IMR-90 (cell line): ENCODE results near the gene TOM1L1. TPM values are rescaled to one million over a fixed set of nuclear protein-coding genes. Genes with fewer than 3 reads are reported as not detected.

Source experiments
- ATAC-seq: fragments of 200-7000 bp; cut with Tn5 transposase; 2 replicates; pipeline ENCODE4 v1.9.1; 2020; ENCODE audit warnings: low read depth, mild to moderate bottlenecking, moderate library complexity
- BruUV-seq: library from RNA; stranded (reverse); fragments of 400-500 nt; replicated peaks from 2 replicates; lab custom pipeline; 2021; lab: Mats Ljungman, UMichigan
- CTCF ChIA-PET: fragments of 300-600 bp; formaldehyde crosslinking; extraction: SDS; loops from one replicate; lab custom pipeline; 2021; ENCODE audit warnings: antibody characterized with exemption; lab: Yijun Ruan, JAX
- POLR2A ChIA-PET: fragments of 300-600 bp; sonication (Branson Sonifier 250); formaldehyde crosslinking; loops from one replicate; lab custom pipeline; 2022; ENCODE audit warnings: antibody characterized with exemption; ENCODE audit not compliant: unreplicated experiment; lab: Charles Lee
- DNase-seq: peaks from one replicate; pipeline ENCODE4 v3.0.0; 2013
- H2AFZ ChIP-seq: replicated peaks from 2 replicates; pipeline ENCODE3; 2013; ENCODE audit warnings: low read length, mild to moderate bottlenecking; ENCODE audit not compliant: poor library complexity
- H2AK5ac ChIP-seq: 2 replicates; pipeline ENCODE4 v1.6.1; 2013; ENCODE audit warnings: low read depth, low read length, inconsistent platforms
- H2AK9ac ChIP-seq: replicated peaks from 2 replicates; pipeline ENCODE3; 2013; ENCODE audit warnings: mild to moderate bottlenecking, low read depth, low read length, moderate library complexity; ENCODE audit not compliant: poor library complexity
- H2BK120ac ChIP-seq: 2 replicates; pipeline ENCODE4 v1.6.1; 2013; ENCODE audit warnings: low read depth, low read length, inconsistent platforms
- H2BK15ac ChIP-seq: 3 replicates; pipeline ENCODE4 v1.6.1; 2013; ENCODE audit warnings: low read depth, low read length, inconsistent platforms
- H2BK20ac ChIP-seq: 2 replicates; pipeline ENCODE4 v1.6.1; 2013; ENCODE audit warnings: low read depth, mild to moderate bottlenecking, inconsistent platforms, low read length, moderate library complexity
- H2BK5ac ChIP-seq: 2 replicates; pipeline ENCODE4 v1.6.1; 2013; ENCODE audit warnings: mild to moderate bottlenecking, low read depth, low read length, inconsistent platforms; ENCODE audit not compliant: poor library complexity, severe bottlenecking
- H3K14ac ChIP-seq: replicated peaks from 2 replicates; pipeline ENCODE4 v1.6.1; 2013; ENCODE audit warnings: low read depth, low read length, inconsistent platforms
- H3K18ac ChIP-seq: 2 replicates; pipeline ENCODE4 v1.6.1; 2013; ENCODE audit warnings: low read depth, low read length, control low read depth
- H3K23ac ChIP-seq: 2 replicates; pipeline ENCODE4 v1.6.1; 2013; ENCODE audit warnings: low read depth, low read length, inconsistent platforms
- H3K27ac ChIP-seq: 2 replicates; pipeline ENCODE4 v1.5.1; 2013; ENCODE audit warnings: mild to moderate bottlenecking, control low read depth, low read length; ENCODE audit not compliant: insufficient read depth
- H3K27me3 ChIP-seq: 2 replicates; pipeline ENCODE4 v1.6.1; 2013; ENCODE audit warnings: low read length; ENCODE audit not compliant: control insufficient read depth, insufficient read depth
- H3K36me3 ChIP-seq: 2 replicates; pipeline ENCODE4 v1.6.1; 2013; ENCODE audit warnings: low read length, mixed read lengths; ENCODE audit not compliant: control insufficient read depth, insufficient read depth
- H3K4ac ChIP-seq: 2 replicates; pipeline ENCODE4 v1.6.1; 2013; ENCODE audit warnings: low read depth, low read length, inconsistent platforms
- H3K4me1 ChIP-seq: 2 replicates; pipeline ENCODE4 v1.6.1; 2013; ENCODE audit warnings: low read length, mixed read lengths; ENCODE audit not compliant: control insufficient read depth, insufficient read depth
- H3K4me2 ChIP-seq: 2 replicates; pipeline ENCODE4 v1.6.1; 2013; ENCODE audit warnings: low read depth, mild to moderate bottlenecking, control low read depth, low read length, moderate library complexity
- H3K4me3 ChIP-seq: 2 replicates; pipeline ENCODE4 v1.5.1; 2013; ENCODE audit warnings: low read depth, mild to moderate bottlenecking, control low read depth, low read length, moderate library complexity; ENCODE audit not compliant: insufficient read depth
- H3K56ac ChIP-seq: 2 replicates; pipeline ENCODE4 v1.6.1; 2013; ENCODE audit warnings: low read length, inconsistent platforms; ENCODE audit not compliant: insufficient read depth; ENCODE audit errors: extremely low read depth
- H3K79me1 ChIP-seq, 2 experiments: 2 replicates each; pipeline ENCODE4 v1.6.1; 2013; ENCODE audit warnings: low read length in 2 of 2, inconsistent platforms in 1 of 2, low read depth in 1 of 2
- H3K9ac ChIP-seq: 2 replicates; pipeline ENCODE4 v1.6.1; 2013; ENCODE audit warnings: low read depth, low read length, control low read depth
- H3K9me1 ChIP-seq: 2 replicates; pipeline ENCODE4 v1.6.1; 2013; ENCODE audit warnings: low read length, inconsistent platforms; ENCODE audit not compliant: insufficient read depth
- H3K9me3 ChIP-seq: 2 replicates; pipeline ENCODE4 v1.6.1; 2013; ENCODE audit warnings: low read length; ENCODE audit not compliant: control insufficient read depth, insufficient read depth
- H4K20me1 ChIP-seq: 2 replicates; pipeline ENCODE4 v1.6.1; 2013; ENCODE audit warnings: low read length, inconsistent platforms; ENCODE audit not compliant: insufficient read depth
- H4K5ac ChIP-seq: 2 replicates; pipeline ENCODE4 v1.6.1; 2013; ENCODE audit warnings: mild to moderate bottlenecking, low read depth, low read length, control low read depth
- H4K8ac ChIP-seq, 2 experiments: 2 replicates each; pipeline ENCODE4 v1.6.1; 2013; ENCODE audit warnings: low read depth in 2 of 2, low read length in 2 of 2, control low read depth in 1 of 2, inconsistent platforms in 1 of 2
- H4K91ac ChIP-seq: 2 replicates; pipeline ENCODE4 v1.6.1; 2013; ENCODE audit warnings: low read depth, low read length, inconsistent platforms; ENCODE audit not compliant: insufficient read depth
- BHLHE40 ChIP-seq: fragments of 150-350 bp; IDR thresholded peaks from 2 replicates; pipeline ENCODE4 v1.6.1; 2016; ENCODE audit warnings: mild to moderate bottlenecking, low read depth, low read length
- CHD1 ChIP-seq: IDR thresholded peaks from 2 replicates; pipeline ENCODE4 v1.6.1; 2012; ENCODE audit warnings: low read depth, low read length, improper control_type of control experiment
- ELK1 ChIP-seq: fragments of 150-350 bp; IDR thresholded peaks from 2 replicates; pipeline ENCODE4 v1.6.1; 2016; ENCODE audit warnings: low read depth, mild to moderate bottlenecking, low read length, moderate library complexity, borderline replicate concordance
- FOS ChIP-seq: fragments of 150-350 bp; IDR thresholded peaks from 2 replicates; pipeline ENCODE4 v1.6.1; 2016; ENCODE audit warnings: low read depth, low read length
- MAZ ChIP-seq: IDR thresholded peaks from 2 replicates; pipeline ENCODE4 v1.6.1; 2012; ENCODE audit warnings: low read depth, mild to moderate bottlenecking, low read length, improper control_type of control experiment, moderate library complexity, borderline replicate concordance
- RCOR1 ChIP-seq: IDR thresholded peaks from 2 replicates; pipeline ENCODE4 v1.6.1; 2012; ENCODE audit warnings: mild to moderate bottlenecking, low read length, improper control_type of control experiment; ENCODE audit not compliant: insufficient replicate concordance
- SMC3 ChIP-seq: fragments of 150-350 bp; IDR thresholded peaks from 2 replicates; pipeline ENCODE4 v1.6.1; 2016; ENCODE audit warnings: low read depth, mild to moderate bottlenecking, antibody characterized with exemption, low read length, moderate library complexity
- dilution Hi-C: fragments of 300-500 bp; cut with HindIII; formaldehyde crosslinking; loops from one replicate; pipeline ENCODE4 v1.14.3; 2018; ENCODE audit warnings: low sequenced_read_pairs; ENCODE audit not compliant: unreplicated experiment
- in situ Hi-C: fragments of 300-500 bp; cut with MboI; formaldehyde crosslinking; loops from 3 replicates; pipeline ENCODE4 v1.14.3; 2019; ENCODE audit warnings: low sequenced_read_pairs, inconsistent platforms, mixed read lengths
- intact Hi-C: fragments of 100-400 bp; cut with micrococcal nuclease; formaldehyde crosslinking; loops from 2 replicates; pipeline ENCODE4 v1.10.0; 2022
- polyA plus RNA-seq, 3 experiments: library from polyadenylated mRNA; depleted of rRNA; stranded (reverse); fragments of >200 nt; gene quantifications; 2 replicates each; pipeline ENCODE4 v1.2.3, GENCODE V29; 2012; ENCODE audit warnings: low replicate concordance in 1 of 3
- total RNA-seq: library from RNA; depleted of rRNA; stranded (reverse); fragments of >200 nt; gene quantifications from 2 replicates; pipeline ENCODE4 v1.2.3, GENCODE V29; 2012

TOM1L1 gene
- total and polyA plus RNA-seq, 2 of the 4 experiments (the other 2 are of a cell fraction): 13.0 to 20.1 TPM

GRCh38 chr17:55002458-55002857 is 101.8 kb downstream of the TOM1L1 start:
- Histone ChIP-seq H3K14ac (no peak overlapping the region), H3K27ac (no peak overlapping the region), H2BK20ac (no peak overlapping the region), H3K4me1 (no peaks in the 10 kb centered on the region), H4K20me1 (no peaks in the 10 kb centered on the region), H3K4ac (no peak overlapping the region), H3K9me3 (no peaks in the 10 kb centered on the region), H3K36me3 (no peaks in the 10 kb centered on the region), H2BK15ac (no peak overlapping the region), H2AK9ac (no peak overlapping the region), H3K23ac (no peak overlapping the region), H3K18ac (no peak overlapping the region), H3K4me3 (no peak overlapping the region), H3K79me1 (no peaks in the 10 kb centered on the region), H3K9me1 (no peaks in the 10 kb centered on the region), H4K8ac (no peak overlapping the region), H3K4me2 (no peak overlapping the region), H3K27me3 (no peaks in the 10 kb centered on the region), H4K91ac (no peak overlapping the region), H4K5ac (no peak overlapping the region), H2AK5ac (no peak overlapping the region), H3K56ac (no peak overlapping the region), H2BK5ac (no peak overlapping the region), H3K9ac (no peak overlapping the region), H2AFZ (no peak overlapping the region), H2BK120ac (no peak overlapping the region)
- DNase-seq: no peak
- ChIA-PET CTCF (interaction anchor here (1.0 kb wide), 1 partner anchor 9 kb away, joined by 4 read pairs; no protein-coding TSS in a partner anchor), POLR2A (no interaction called here)
- in situ Hi-C loops: no loop called here
- intact Hi-C loops: loop anchor here (10.0 kb wide), 1 partner anchor 62 kb away; no protein-coding TSS in a partner anchor
- TF ChIP-seq FOS (no peak), MAZ (no peak), SMC3 (no peak), RCOR1 (no peak), CHD1 (no peak), BHLHE40 (no peak), ELK1 (no peak)
- no TSS peak for BruUV-seq
- ATAC-seq: no peak
- dilution Hi-C loops: no loop called here
